Osteoblast (primary cell): ENCODE data around the gene SCTR. TPM values are rescaled to one million over a fixed set of nuclear protein-coding genes. Genes with fewer than 3 reads are reported as not detected.

ENCODE experiments used
- DNase-seq: peaks from one replicate; pipeline ENCODE4 v3.0.0; 2011; ENCODE audit warnings: low spot score, mixed read lengths; ENCODE audit not compliant: insufficient read length; ENCODE audit errors: missing footprints
- H2AFZ ChIP-seq: 2 replicates; pipeline ENCODE4 v1.6.0; 2011; ENCODE audit warnings: mild to moderate bottlenecking, low read length
- H3K27ac ChIP-seq: 2 replicates; pipeline ENCODE4 v1.5.1; 2011; ENCODE audit warnings: mild to moderate bottlenecking, low read depth, low read length, moderate library complexity
- H3K27me3 ChIP-seq: 2 replicates; pipeline ENCODE4 v1.6.0; 2012; ENCODE audit warnings: mild to moderate bottlenecking, control low read depth, inconsistent platforms, low read length, moderate library complexity; ENCODE audit not compliant: insufficient read depth
- H3K36me3 ChIP-seq: 2 replicates; pipeline ENCODE4 v1.5.1; 2011; ENCODE audit warnings: mild to moderate bottlenecking, low read length, control low read depth, moderate library complexity; ENCODE audit not compliant: insufficient read depth
- H3K4me1 ChIP-seq: 2 replicates; pipeline ENCODE4 v1.5.1; 2011; ENCODE audit warnings: mild to moderate bottlenecking, low read length, control low read depth, moderate library complexity; ENCODE audit not compliant: insufficient read depth
- H3K4me2 ChIP-seq: 2 replicates; pipeline ENCODE4 v1.6.0; 2011; ENCODE audit warnings: mild to moderate bottlenecking, low read length; ENCODE audit not compliant: insufficient read depth
- H3K4me3 ChIP-seq: fragments of 200-600 bp; sonication (generic); 3 replicates; pipeline ENCODE4 v1.5.1; 2012; ENCODE audit warnings: mild to moderate bottlenecking, low read length, inconsistent platforms; ENCODE audit not compliant: insufficient read depth
- H3K79me2 ChIP-seq: 2 replicates; pipeline ENCODE4 v1.6.0; 2012; ENCODE audit warnings: mild to moderate bottlenecking, low read length, control low read depth, inconsistent platforms; ENCODE audit not compliant: insufficient read depth
- H3K9me3 ChIP-seq: 2 replicates; pipeline ENCODE4 v1.5.1; 2011; ENCODE audit warnings: low read depth, low read length, control low read depth
- H4K20me1 ChIP-seq: 2 replicates; pipeline ENCODE4 v1.6.0; 2012; ENCODE audit warnings: mild to moderate bottlenecking, low read length, control low read depth; ENCODE audit not compliant: insufficient read depth
- total RNA-seq: library from RNA; depleted of rRNA; stranded (reverse); fragments of >200 nt; gene quantifications from 2 replicates; pipeline ENCODE4 v1.2.3, GENCODE V29; 2012
- TF ChIP-seq, protein P1 (sequence below): IDR thresholded peaks from 2 replicates; pipeline ENCODE4 v1.5.1; 2011; ENCODE audit warnings: mild to moderate bottlenecking, low read depth, low read length, moderate library complexity; ENCODE audit errors: extremely low read depth

SCTR gene
- total RNA-seq, 1 donor = not detected

DNA sequence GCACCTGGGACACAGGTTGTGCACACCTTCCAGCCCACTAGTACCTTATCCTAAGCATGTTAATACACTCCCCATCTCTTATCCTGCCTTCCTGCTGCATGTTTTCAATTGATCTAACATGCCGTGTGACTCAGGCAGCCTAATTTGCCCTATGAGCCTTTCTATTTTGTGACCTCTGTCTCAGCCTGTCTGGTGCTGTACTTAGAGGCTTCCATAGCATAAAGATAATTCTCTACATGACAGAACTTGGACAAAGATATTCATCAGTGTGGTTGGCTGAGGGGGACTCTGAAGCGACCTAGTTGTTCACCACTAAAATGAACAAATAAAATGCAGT is 101.2 kb downstream of the SCTR start:
- Histone ChIP-seq H3K4me3 (no peak overlapping the region), H3K27ac (no peak overlapping the region), H3K9me3 (peaks cover 3% of the 10 kb centered on the region), H3K4me2 (no peak overlapping the region), H3K36me3 (no peaks in the 10 kb centered on the region), H3K79me2 (no peaks in the 10 kb centered on the region), H2AFZ (no peak overlapping the region), H4K20me1 (no peaks in the 10 kb centered on the region), H3K4me1 (peaks cover 8% of the 10 kb centered on the region), H3K27me3 (peaks cover 48% of the 10 kb centered on the region)
- no peak for DNase-seq
- TF ChIP-seq, protein P1, sequence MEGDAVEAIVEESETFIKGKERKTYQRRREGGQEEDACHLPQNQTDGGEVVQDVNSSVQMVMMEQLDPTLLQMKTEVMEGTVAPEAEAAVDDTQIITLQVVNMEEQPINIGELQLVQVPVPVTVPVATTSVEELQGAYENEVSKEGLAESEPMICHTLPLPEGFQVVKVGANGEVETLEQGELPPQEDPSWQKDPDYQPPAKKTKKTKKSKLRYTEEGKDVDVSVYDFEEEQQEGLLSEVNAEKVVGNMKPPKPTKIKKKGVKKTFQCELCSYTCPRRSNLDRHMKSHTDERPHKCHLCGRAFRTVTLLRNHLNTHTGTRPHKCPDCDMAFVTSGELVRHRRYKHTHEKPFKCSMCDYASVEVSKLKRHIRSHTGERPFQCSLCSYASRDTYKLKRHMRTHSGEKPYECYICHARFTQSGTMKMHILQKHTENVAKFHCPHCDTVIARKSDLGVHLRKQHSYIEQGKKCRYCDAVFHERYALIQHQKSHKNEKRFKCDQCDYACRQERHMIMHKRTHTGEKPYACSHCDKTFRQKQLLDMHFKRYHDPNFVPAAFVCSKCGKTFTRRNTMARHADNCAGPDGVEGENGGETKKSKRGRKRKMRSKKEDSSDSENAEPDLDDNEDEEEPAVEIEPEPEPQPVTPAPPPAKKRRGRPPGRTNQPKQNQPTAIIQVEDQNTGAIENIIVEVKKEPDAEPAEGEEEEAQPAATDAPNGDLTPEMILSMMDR = no peak

- Histone ChIP-seq H4K20me1 (no peaks in the 10 kb centered on the region), H3K36me3 (no peaks in the 10 kb centered on the region), H3K27me3 (peaks cover 42% of the 10 kb centered on the region), H3K4me2 (no peak overlapping the region), H2AFZ (no peak overlapping the region), H3K79me2 (no peaks in the 10 kb centered on the region), H3K9me3 (peaks cover 3% of the 10 kb centered on the region), H3K4me1 (peaks cover 8% of the 10 kb centered on the region), H3K27ac (no peak overlapping the region), H3K4me3 (no peak overlapping the region)
- TF ChIP-seq, protein P1 = no peak
- DNase-seq = no peak
These were observed 101.7 kb downstream of the SCTR start for GRCh38 chr2:119422360-119423107.

DNA sequence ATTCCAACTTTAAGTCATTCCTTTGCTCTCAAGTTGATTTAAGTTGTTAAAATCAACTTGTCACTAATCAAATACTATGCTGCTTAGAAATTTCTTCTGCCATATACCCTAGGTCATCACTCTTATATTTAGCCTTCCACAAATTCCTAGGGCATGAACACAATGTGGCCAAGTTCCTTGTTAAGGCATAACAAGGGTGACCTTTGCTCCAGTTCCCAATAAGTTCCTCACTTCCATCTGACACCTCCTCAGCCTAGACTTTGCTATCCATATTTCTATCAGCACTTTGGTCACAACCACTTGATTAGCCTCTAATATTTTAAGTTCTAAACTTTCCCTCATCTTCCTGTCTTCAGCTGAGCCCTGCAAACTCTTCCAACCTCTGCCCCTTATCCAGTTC is 102.5 kb downstream of the SCTR start:
- DNase-seq = no peak
- H3K27ac ChIP-seq = no peak overlapping the region
- no peak overlapping the region for H3K4me2 ChIP-seq
- no peak overlapping the region for H2AFZ ChIP-seq
- no peak overlapping the region for H3K4me3 ChIP-seq
- H3K79me2 ChIP-seq = no peaks in the 10 kb centered on the region
- H3K4me1 ChIP-seq = peaks cover 8% of the 10 kb centered on the region
- H3K27me3 ChIP-seq = peaks cover 40% of the 10 kb centered on the region
- no peaks in the 10 kb centered on the region for H4K20me1 ChIP-seq
- TF ChIP-seq, protein P1 = no peak
- H3K36me3 ChIP-seq = no peaks in the 10 kb centered on the region
- peaks cover 3% of the 10 kb centered on the region for H3K9me3 ChIP-seq

- Histone ChIP-seq H3K4me3 (no peak overlapping the region), H3K4me1 (peaks cover 8% of the 10 kb centered on the region), H2AFZ (no peak overlapping the region), H4K20me1 (no peaks in the 10 kb centered on the region), H3K4me2 (no peak overlapping the region), H3K27ac (no peak overlapping the region), H3K9me3 (peaks cover 3% of the 10 kb centered on the region), H3K79me2 (no peaks in the 10 kb centered on the region), H3K27me3 (peaks cover 35% of the 10 kb centered on the region), H3K36me3 (no peaks in the 10 kb centered on the region)
- TF ChIP-seq, protein P1 = no peak
- DNase-seq = no peak
These were observed 103.0 kb downstream of the SCTR start for GRCh38 chr2:119421304-119421703.
